ENCODE results near the gene CIB2. TPM values are rescaled to one million over a fixed set of nuclear protein-coding genes. Genes with fewer than 3 reads are reported as not detected.

CIB2 gene
- total RNA-seq, 2 donors from 2014 or later, result 40.6 to 41.7 TPM

GRCh38 chr15:78168608-78169007 lies 37.4 kb upstream of the CIB2 start:
- Mint-ChIP-seq H3K9me3 (no peaks in the 10 kb centered on the region), H3K36me3 (ENCODE audit: low read depth) (peaks cover 58% of the 10 kb centered on the region), H3K27ac (no peak overlapping the region), H3K4me1 (no peaks in the 10 kb centered on the region), H3K4me3 (no peak overlapping the region), H3K27me3 (ENCODE audit: insufficient read depth) (no peaks in the 10 kb centered on the region)
- Histone ChIP-seq H3K4me1 (ENCODE audit: control insufficient read depth, insufficient read depth, low read length) (no peaks in the 10 kb centered on the region), H3K9ac (ENCODE audit: extremely low read depth, low read length, poor library complexity, severe bottlenecking) (no peak overlapping the region), H3K36me3 (ENCODE audit: control insufficient read depth, insufficient read depth, low read length) (peaks cover 56% of the 10 kb centered on the region), H3K27ac (ENCODE audit: low read depth, low read length) (no peak overlapping the region), H3K4me3 (ENCODE audit: low read length) (no peak overlapping the region), H3K27me3 (ENCODE audit: control insufficient read depth, insufficient read depth, low read length, poor library complexity, severe bottlenecking) (no peaks in the 10 kb centered on the region), H3K9me3 (ENCODE audit: control insufficient read depth, low read length) (no peaks in the 10 kb centered on the region)
- TF ChIP-seq CTCF (conservative IDR thresholded peaks at IDR 0.05), result no peak
- 93 to 94% methylated on average over 4 to 5 of the region's 5 CpGs for WGBS, 2 experiments (ENCODE audit: insufficient coverage in 1 of 2, insufficient read length in 1 of 2)
- no peak for DNase-seq

DNA sequence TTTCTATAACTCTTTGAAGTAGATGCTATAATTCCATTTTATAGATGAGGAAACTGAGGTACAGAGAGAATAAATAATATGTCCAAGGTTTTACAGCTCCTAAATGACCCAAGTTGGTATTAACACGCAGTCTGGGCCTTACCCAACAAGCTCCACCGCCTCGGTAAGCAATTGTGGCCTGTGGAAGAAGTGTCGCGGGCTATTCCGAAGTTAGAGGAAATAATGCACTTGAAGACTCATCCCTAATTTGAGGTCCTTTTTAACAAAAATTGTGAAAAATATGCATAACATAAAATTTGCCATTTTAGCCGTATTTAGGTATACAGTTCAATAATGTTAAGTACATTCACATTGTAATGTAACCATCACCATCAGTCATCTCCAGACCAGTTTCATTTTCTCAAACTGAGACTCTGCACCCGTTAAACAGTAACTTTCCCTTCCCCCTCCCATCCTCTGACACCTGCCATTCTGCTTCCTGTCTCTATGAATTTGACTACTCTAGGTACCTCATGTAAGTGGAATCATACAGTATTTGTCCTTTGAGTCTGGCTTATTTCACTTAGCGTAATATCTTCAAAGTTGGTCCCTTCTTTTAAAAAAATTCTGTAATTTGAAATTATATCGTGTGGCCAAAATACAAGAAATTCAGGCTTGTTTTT lies 36.1 kb upstream of the CIB2 start:
- no peak for DNase-seq

DNA sequence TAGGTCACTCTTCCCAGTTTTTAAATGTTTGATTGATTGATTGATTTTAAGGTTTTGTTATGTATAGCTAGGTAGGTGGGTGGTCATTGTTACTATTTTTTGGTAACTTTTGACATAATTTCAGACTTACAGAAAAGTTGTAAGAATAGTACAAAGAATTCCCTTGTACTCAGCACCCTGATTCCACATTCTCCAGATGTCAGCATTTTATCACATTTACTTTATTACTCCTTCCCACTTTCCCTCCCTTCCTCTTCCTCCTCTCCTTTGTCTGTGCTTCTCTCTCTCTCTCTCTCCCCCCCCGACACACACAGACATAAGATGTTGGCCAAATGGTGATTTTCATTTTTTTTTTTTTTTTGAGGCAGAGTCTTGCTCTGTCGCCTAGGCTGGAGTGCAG lies 32.8 kb upstream of the CIB2 start:
- no peak overlapping the region for H3K9ac ChIP-seq (ENCODE audit: extremely low read depth, low read length, poor library complexity, severe bottlenecking)
- Mint-ChIP-seq H3K27ac (peak overlapping the region; percentile 16), H3K27me3 (ENCODE audit: insufficient read depth) (no peaks in the 10 kb centered on the region), H3K36me3 (ENCODE audit: low read depth) (peaks cover 65% of the 10 kb centered on the region), H3K9me3 (no peaks in the 10 kb centered on the region), H3K4me1 (no peaks in the 10 kb centered on the region), H3K4me3 (no peak overlapping the region)
- no peak overlapping the region for H3K4me3 ChIP-seq (ENCODE audit: low read length)
- H3K27ac ChIP-seq (ENCODE audit: low read depth, low read length), result no peak overlapping the region
- H3K36me3 ChIP-seq (ENCODE audit: control insufficient read depth, insufficient read depth, low read length), result peaks cover 50% of the 10 kb centered on the region
- no peaks in the 10 kb centered on the region for H3K4me1 ChIP-seq (ENCODE audit: control insufficient read depth, insufficient read depth, low read length)
- WGBS, 2 experiments (ENCODE audit: insufficient coverage in 1 of 2, insufficient read length in 1 of 2), result 89% methylated on average over 1 of the region's 2 CpGs; no CpG with 5 or more reads in 1 of the 2 experiments
- no peak for TF ChIP-seq CTCF (conservative IDR thresholded peaks at IDR 0.05)
- no peak for DNase-seq
- H3K27me3 ChIP-seq (ENCODE audit: control insufficient read depth, insufficient read depth, low read length, poor library complexity, severe bottlenecking), result no peaks in the 10 kb centered on the region
- H3K9me3 ChIP-seq (ENCODE audit: control insufficient read depth, low read length), result no peaks in the 10 kb centered on the region

More for the DNA sequence above, 36.1 kb upstream of the CIB2 start:
- no peaks in the 10 kb centered on the region for H3K4me1 ChIP-seq (ENCODE audit: control insufficient read depth, insufficient read depth, low read length)
- peaks cover 61% of the 10 kb centered on the region for H3K36me3 Mint-ChIP-seq (ENCODE audit: low read depth)
- no peak overlapping the region for H3K27ac Mint-ChIP-seq
- no peaks in the 10 kb centered on the region for H3K27me3 Mint-ChIP-seq (ENCODE audit: insufficient read depth)
- H3K9me3 Mint-ChIP-seq, result no peaks in the 10 kb centered on the region
- no peak overlapping the region for H3K4me3 Mint-ChIP-seq
- no peaks in the 10 kb centered on the region for H3K4me1 Mint-ChIP-seq
- H3K27me3 ChIP-seq (ENCODE audit: control insufficient read depth, insufficient read depth, low read length, poor library complexity, severe bottlenecking), result no peaks in the 10 kb centered on the region
- TF ChIP-seq CTCF (conservative IDR thresholded peaks at IDR 0.05), result no peak
- peaks cover 60% of the 10 kb centered on the region for H3K36me3 ChIP-seq (ENCODE audit: control insufficient read depth, insufficient read depth, low read length)
- H3K9ac ChIP-seq (ENCODE audit: extremely low read depth, low read length, poor library complexity, severe bottlenecking), result no peak overlapping the region
- WGBS, 2 experiments (ENCODE audit: insufficient coverage in 1 of 2, insufficient read length in 1 of 2), result 92 to 99% methylated on average over 10 of the region's 10 CpGs
- no peak overlapping the region for H3K4me3 ChIP-seq (ENCODE audit: low read length)
- H3K27ac ChIP-seq (ENCODE audit: low read depth, low read length), result no peak overlapping the region
- H3K9me3 ChIP-seq (ENCODE audit: control insufficient read depth, low read length), result no peaks in the 10 kb centered on the region

Data from endodermal cell (in vitro differentiated cells).